ENCODE results near the gene PAQR9.

DNA sequence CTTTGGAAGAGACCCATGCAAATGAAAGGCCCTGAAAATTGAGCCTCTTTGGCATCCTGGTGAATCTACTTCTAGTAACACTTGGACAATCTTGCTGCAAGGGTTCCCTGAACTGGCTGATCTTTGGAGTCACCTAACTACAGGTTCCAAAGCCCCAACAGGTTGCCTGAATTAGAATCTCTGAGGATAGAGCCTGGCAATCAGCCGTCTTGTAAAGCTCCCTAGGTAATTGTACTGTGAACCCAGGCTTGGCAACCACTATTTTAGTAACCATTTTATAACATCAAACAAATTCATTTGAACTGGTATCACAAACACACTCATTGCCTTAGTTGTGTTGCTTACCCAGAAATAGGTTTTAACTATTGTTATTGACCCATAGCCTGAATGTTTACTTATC, 20.1 kb downstream of the PAQR9 start:
- TF ChIP-seq KDM1A (CRISPR knock-in tag; IDR thresholded peaks at IDR 0.05) (no peak), EP300 (IDR thresholded peaks at IDR 0.05; ENCODE audit: low read depth in 2 of 2, low read length in 2 of 2) (no peak), EP300 (CRISPR knock-in tag; IDR thresholded peaks at IDR 0.05; ENCODE audit: borderline replicate concordance) (no peak), ZNF737 (CRISPR knock-in tag; IDR thresholded peaks at IDR 0.05; ENCODE audit: borderline replicate concordance) (no peak), ZBTB7B (CRISPR knock-in tag; IDR thresholded peaks at IDR 0.05) (no peak), ASH2L (IDR thresholded peaks at IDR 0.05; ENCODE audit: insufficient read length, low read depth, low read length) (no peak), CREM (IDR thresholded peaks at IDR 0.05) (no peak), CREM (CRISPR knock-in tag; IDR thresholded peaks at IDR 0.05) (no peak), NR1H2 (CRISPR knock-in tag; IDR thresholded peaks at IDR 0.05; ENCODE audit: borderline replicate concordance, low read depth) (no peak)
